GF-D8 (cell line): ENCODE measurements around the gene OR10A5.
"Not testable (repeated sequence)": the region's sequence is repeated elsewhere in the genome, so short reads cannot be mapped to it uniquely, and the experiment has no call there.

Source experiments
- DNase-seq: peaks from one replicate; lab custom pipeline; 2025; lab: John Stamatoyannopoulos, UW

Gene OR10A5, protein sequence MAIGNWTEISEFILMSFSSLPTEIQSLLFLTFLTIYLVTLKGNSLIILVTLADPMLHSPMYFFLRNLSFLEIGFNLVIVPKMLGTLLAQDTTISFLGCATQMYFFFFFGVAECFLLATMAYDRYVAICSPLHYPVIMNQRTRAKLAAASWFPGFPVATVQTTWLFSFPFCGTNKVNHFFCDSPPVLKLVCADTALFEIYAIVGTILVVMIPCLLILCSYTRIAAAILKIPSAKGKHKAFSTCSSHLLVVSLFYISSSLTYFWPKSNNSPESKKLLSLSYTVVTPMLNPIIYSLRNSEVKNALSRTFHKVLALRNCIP

GRCh38 chr11:6845383-6845782 lies at the start of gene OR10A5:
Gene OR10A5 (plus strand): TSS chr11:6845683. CDS start chr11:6845683, 0 bp downstream.
- DNase-seq: no peak

DNA sequence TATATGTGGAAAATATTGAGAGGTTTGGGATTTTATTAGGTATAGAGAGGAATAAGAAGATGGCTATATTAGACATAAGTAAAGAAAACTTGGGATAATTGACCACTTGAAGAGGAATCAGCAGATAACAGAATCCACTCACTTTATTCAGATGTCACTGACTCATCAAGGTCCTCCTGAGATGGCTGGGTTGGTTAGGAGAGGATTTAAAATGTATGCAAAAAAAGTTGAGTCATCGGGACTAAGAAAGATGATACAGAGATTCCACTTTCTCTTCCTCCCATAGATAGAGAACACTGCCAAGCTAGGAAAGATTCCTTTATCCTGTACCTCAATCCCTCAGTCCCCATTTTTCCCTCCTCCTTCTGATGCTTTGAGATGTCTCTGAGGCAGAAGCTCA lies 46.1 kb upstream of the OR10A5 start, which contains the start of gene OR6A2:
TSS of gene OR6A2 (minus strand) at position 288 of the 400 bp plus-strand sequence. CDS start 3,981 bp downstream, outside the sequence.
- DNase-seq: no peak

DNA sequence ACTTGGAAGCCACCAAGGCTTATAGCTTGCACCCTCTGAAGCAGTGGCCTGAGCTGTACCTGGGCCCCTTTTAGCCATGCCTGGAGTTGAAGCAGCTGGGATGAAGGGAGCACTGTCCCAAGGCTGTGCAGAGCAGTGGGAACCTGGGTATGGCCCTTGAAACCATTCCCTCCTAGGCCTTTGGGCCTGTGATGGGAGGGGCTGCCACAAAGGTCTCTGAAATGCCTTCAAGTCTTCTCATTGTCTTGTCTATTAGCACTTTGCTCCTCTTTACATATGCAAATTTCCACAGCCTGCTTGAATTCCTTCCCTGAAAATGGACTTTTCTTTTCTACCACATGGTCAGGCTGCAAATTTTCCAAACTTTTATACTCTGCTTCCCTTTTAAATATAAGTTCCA lies 44.4 kb upstream of the OR10A5 start:
- DNase-seq: not testable (repeated sequence)

- DNase-seq: no peak
These were observed 33.0 kb upstream of the OR10A5 start for GRCh38 chr11:6812390-6813005.

DNA sequence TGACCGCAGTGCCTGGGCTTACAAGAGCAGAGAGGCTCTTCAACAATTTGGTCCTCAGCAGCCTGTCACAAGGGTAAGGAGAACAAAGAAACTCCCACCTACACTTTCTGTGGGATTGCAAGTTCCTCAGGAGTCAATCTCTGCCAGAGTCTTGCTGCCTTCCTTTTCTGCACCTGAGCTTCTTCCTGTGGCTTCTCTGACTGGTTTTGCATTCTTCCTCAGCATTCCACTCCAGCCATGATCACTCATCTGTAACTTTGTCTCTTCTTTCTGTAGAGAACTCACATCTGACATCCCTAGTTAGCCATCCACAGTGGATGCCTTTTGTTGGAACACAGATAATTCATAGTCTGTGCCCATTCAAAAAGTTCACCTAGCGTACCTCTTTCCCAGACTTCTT lies 31.8 kb upstream of the OR10A5 start:
- no peak for DNase-seq

DNA sequence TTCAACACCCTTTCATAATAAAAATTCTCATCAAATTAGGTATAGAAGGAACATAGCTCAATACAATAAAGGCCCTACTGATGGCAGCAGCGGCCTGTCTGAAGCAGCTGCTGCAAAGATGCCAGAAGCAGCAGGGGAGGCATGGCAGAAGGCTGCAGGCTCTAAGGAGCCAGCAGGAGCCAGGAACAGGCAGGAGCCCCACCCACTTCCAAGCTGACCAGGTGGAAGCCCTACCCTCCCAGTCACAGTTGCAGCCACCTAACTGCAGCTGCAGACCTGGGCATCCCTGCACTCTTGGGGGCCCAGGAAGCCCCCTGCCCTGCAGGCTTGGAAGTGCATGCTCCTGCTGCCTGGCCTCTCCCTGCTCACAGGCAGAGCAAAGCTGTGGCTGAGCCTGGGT lies 27.8 kb upstream of the OR10A5 start:
- no peak for DNase-seq

DNA sequence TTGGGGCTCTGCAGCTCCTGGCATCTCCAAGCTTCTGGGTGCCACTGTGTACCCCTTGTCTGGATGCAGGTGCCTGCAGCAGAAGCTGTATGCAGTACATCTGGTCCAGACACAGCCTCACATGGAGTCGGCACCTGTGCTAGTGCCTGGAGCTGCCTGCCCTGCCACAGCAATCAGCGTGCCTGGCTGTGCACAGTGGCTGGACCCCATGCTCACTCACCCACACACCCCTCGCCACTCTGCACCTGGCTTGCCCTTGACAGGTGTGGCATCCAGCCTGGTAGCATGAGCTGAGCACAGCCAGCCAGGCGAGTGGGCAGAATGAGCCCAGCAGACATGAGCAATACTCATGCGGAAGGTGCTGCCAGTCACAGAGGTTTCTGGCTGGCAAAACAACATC lies 26.5 kb upstream of the OR10A5 start:
- no peak for DNase-seq

- DNase-seq: no peak
These were observed 21.2 kb upstream of the OR10A5 start for GRCh38 chr11:6824136-6824823.

DNA sequence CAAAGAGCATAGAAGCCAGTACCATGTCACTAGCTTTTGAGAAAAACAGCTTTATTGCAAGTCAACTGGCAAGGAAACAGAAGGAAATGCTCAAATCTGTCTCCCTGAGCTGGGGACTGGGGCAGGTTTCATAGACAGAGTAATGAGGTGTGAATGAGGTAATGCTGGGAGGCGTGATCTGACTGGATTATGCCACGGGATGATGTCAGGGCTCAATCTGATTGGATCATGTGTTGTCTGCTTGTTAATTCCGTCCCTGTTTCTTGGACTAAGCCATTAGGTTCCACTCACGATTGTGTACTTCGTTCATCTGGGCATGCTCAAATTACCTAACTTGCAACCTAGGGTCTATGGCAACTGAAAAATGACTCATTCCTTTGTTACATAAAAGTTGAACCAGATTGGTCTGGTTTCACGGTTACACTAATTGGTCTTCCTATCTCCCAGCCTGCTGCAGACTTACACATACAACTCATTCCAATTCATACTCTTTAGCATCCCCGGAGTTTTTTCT lies 20.2 kb upstream of the OR10A5 start:
- no peak for DNase-seq

- DNase-seq: no peak
These were observed 17.4 kb upstream of the OR10A5 start for GRCh38 chr11:6828103-6828502.

GRCh38 chr11:6833356-6833755 lies 12.1 kb upstream of the OR10A5 start:
- no peak for DNase-seq

- no peak for DNase-seq
These were observed 11.5 kb upstream of the OR10A5 start for GRCh38 chr11:6834021-6834420.

DNA sequence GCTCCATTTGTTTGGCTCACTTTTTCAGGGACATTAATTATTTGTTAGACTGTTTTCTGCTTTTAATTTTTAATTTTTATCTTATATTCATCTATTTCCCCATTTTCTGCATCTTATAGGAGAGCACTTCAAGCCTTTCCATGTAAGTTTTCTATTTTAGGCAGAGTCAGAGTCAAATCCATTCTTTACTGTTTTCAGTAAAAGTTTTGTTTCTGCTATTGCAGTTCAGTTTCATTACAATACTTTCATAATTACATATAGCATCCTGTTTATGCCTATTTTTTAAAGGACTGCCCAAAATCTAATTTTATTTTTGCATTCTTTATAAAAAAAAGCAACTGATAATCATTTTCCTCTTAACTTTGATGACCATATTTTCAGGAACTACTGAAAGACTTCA lies 3.8 kb upstream of the OR10A5 start:
- no peak for DNase-seq

- DNase-seq: no peak
These were observed 1.8 kb upstream of the OR10A5 start for GRCh38 chr11:6843670-6844069.

GRCh38 chr11:6844356-6844755 lies 1.1 kb upstream of the OR10A5 start:
- no peak for DNase-seq

GRCh38 chr11:6850526-6850925 lies 5.0 kb downstream of the OR10A5 start:
- DNase-seq: no peak

- DNase-seq: not testable (repeated sequence)
These were observed 9.3 kb downstream of the OR10A5 start for GRCh38 chr11:6854801-6855200.

- no peak for DNase-seq
These were observed 10.6 kb downstream of the OR10A5 start for GRCh38 chr11:6855971-6856541.

- DNase-seq: no peak
These were observed 11.4 kb downstream of the OR10A5 start for GRCh38 chr11:6856871-6857270.

DNA sequence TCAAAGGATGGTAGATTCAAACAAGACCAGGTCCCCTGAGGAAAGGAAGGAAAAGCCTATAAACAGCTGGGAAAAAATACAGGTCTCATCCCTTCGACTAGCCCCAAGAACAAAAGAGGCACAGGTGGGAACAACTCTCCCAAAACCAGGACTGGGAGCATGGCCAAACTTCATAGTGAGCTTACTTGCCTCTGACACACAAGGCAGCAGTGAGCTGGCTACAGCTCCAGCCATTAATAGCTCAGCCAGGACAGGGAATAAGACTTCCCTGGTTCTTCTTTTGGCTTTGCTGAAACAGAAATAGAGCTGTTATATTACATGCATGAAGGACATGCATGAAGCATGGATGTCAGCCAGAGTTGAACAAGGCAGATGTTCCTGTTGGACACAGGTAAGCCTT lies 17.5 kb downstream of the OR10A5 start, which contains the start of gene OR10A2:
TSS of gene OR10A2 (plus strand) at position 97 of the 400 bp plus-strand sequence. CDS start 6,698 bp downstream, outside the sequence.
- DNase-seq: no peak

DNA sequence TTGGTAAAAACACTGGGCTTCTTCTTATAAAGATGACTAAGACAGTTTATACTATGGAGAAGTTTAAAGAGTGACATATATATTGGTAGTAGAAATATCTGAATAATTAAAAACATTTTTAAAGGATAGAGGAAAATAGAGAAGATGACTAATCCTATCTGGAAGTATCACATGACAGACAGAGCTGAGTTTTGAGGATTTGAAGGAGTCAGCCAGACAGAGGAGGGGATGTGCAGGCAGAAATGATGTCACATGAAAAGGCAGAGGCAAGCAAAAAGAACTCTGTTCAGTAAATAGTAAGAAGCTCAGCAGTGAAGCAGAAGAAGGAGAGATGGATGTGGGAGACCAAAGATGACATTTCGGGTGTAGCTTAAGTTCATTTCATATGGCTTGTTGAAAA lies 19.0 kb downstream of the OR10A5 start:
- no peak for DNase-seq

DNA sequence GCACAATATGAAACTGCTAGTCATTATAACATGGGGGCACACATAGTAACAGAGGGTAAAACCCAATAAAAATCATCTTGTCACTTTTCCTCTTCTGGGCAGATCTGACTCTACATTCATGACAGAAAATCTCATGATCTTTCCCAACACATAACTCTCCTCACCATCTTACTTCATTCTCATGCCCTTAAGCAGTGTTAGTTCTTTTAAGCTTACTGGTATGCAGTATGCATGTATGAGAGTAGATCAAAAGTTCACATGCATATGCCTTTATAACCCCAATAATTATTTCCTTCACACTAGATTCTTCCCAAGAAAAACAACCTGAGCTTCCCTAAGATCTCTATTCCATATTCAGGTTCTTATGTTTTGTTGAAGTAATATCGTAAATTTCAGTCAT lies 25.8 kb downstream of the OR10A5 start:
- DNase-seq: no peak
